Activated T-helper 1 cell treated with Interleukin-2 at 50 U/mL for 16 hours (primary cell): ENCODE data around the gene BCAS1.
"Not testable (repeated sequence)": the region's sequence is repeated elsewhere in the genome, so short reads cannot be mapped to it uniquely, and the experiment has no call there.

Source experiments
- DNase-seq: peaks from one replicate; pipeline ENCODE4 v3.0.0-alpha.2; 2020; ENCODE audit warnings: low read depth

BCAS1 gene

DNA sequence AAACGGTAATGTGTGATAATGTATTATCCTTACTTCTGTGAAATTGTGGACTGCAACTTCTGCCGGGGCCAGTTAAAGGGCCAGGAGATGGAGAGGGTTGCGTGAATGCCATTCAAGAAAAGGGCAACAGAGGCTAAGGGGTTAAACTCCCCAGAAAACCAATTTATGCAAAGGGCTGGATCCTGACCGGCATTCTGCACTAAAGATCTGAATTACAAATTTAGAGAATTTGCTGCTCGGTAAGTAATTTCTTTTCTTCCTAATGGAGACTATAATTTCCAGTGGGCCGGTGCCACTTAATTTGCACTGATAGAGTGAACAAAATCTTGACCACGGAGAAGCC lies 130.1 kb downstream of the BCAS1 start:
- DNase-seq, result no peak

DNA sequence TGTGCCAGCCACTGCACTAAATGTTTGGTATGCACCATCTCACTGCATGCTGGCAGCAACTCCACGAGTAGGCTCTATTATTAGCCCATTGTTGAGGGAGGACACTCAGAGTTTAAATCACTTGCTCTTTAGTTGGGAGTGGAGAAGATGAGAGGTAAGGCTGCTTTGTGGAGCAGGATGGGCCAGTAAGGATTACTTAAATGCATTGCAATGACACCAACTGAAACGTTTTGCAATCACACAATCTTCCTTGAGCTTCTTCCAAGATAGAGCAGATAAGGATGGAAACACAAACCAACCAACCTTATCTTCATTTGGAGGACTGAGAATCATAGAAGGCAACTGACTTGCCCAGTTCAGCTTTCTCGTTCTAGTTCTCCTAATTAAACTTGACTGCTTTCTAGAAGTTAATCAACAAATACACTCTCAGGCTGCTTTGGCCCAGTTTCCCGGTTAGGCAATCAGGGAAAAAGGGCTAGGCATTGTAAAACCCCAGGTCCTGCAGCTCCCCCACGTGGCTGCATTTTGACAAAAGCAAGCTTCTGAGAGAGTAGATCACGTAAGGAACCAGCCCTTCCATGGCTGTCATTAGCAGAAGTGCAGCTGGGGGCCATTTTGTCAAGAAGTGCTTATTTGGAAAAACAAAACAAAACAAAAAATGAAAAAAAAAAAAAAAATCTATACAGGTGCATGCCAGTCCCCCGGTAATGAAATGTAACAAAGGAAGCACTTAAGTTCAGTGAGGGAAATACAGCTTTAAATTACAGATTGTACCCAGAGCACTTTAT lies 130.6 kb downstream of the BCAS1 start:
- DNase-seq, result peak; percentile 26

- DNase-seq, result no peak
Observed at GRCh38 chr20:53939190-53939571, 131.2 kb downstream of the BCAS1 start.

DNA sequence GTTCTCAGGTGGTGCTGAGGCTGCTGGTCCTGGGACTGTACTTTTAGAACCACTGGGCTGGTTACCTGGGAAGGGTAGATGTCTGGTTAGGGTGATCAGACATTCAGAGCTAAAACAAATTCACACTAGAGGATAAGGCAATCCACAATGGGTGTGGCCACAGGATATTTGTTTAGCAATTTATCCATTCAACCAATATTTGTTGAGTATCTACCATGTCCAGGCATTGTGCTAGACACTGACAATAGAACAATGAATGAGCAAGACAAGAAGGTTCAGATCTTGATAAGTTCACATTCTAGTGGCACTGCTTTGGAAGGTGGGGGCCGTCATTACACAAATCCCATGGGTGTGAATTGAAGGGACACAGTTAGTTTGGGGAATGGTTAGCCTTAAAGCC lies 131.7 kb downstream of the BCAS1 start:
- DNase-seq, result no peak

GRCh38 chr20:53937929-53938367 lies 132.4 kb downstream of the BCAS1 start:
- DNase-seq, result no peak

GRCh38 chr20:53937339-53937741 lies 133.1 kb downstream of the BCAS1 start:
- DNase-seq, result no peak

DNA sequence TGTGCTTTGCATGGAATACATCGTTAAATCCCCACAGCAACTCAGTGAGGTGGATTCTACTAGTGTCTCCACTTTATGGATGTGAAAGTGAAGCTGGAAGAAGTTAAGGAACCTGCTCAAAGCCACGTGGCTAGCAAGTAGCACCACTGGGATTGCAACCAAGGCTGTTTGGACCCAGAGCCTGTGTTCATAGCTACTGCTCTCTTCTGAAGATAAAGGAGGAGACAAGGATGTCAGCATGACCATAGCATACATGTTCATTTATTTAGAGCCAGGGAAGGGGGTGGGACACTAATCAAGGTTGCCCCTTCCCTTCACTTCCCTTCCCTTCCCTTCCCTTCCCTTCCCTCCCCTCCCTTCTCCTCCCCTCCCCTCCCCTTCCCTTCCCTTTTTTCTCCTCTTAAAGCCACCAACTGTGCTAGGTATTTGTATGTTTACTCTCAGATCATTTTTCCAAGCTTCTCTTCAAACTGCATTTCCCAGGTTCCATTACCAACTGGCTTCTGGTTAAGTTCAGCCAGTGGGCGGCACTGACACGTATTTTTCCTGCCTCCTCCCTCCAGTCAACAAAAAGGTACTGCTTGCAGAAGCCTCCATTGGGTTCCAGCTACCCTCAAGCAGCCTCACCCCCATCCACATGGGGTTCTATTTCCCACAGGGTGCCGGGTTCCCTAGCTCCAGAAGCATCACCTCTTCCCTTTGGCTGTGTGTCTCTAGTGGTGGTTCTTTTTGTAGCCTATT lies 134.9 kb downstream of the BCAS1 start:
- no peak for DNase-seq

GRCh38 chr20:53934421-53935343 lies 135.7 kb downstream of the BCAS1 start:
- DNase-seq, result no peak

DNA sequence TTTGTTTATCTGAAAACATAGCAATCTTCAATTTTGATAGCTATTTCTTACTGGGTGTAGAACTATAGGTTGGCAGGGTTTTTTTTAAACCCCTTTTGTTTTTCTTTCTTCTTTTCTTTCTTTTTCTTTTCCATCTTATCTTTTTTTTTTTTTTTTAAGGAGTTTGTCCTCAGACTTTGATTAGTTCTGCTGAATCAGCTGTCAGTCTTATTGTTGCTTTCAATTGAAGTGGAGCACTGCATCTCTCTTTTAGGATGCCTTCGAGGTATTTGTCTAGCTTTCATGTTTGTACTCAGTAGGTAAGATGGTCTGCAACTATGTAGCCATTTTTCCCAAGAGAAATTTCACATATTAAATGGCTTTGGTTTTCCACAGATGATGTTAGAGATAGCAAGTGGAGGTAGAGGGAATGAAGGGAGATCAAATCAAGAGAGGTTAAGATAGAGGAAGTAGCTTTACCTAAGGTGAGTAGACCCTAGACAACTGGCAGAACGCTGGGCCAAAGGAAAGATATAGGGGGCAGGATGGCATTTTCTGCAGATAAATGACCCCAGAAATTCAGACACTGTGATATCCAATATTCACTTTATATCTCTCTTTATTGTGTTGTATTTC lies 137.1 kb downstream of the BCAS1 start:
- no peak for DNase-seq

- DNase-seq, result not testable (repeated sequence)
Observed at GRCh38 chr20:53932655-53933192, 137.7 kb downstream of the BCAS1 start.

DNA sequence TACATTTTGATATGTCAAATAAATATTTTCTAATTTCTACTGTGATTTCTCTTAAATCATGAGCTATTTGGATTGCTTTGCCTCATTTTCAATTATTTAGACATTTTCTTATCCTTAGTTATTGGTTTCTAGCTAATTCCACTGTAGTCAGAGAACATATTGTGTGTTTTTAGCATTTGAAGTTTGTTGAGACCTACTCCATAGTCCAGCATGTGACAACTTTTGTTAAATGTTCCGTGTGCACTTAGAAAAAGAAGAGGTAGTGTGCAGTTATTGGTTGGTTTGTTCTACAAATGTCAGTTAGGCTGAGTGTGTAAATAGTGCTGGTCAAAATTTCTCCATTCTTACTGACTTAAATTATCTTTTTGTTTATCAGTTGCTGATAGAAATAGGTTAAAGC lies 138.8 kb downstream of the BCAS1 start:
- DNase-seq, result no peak

DNA sequence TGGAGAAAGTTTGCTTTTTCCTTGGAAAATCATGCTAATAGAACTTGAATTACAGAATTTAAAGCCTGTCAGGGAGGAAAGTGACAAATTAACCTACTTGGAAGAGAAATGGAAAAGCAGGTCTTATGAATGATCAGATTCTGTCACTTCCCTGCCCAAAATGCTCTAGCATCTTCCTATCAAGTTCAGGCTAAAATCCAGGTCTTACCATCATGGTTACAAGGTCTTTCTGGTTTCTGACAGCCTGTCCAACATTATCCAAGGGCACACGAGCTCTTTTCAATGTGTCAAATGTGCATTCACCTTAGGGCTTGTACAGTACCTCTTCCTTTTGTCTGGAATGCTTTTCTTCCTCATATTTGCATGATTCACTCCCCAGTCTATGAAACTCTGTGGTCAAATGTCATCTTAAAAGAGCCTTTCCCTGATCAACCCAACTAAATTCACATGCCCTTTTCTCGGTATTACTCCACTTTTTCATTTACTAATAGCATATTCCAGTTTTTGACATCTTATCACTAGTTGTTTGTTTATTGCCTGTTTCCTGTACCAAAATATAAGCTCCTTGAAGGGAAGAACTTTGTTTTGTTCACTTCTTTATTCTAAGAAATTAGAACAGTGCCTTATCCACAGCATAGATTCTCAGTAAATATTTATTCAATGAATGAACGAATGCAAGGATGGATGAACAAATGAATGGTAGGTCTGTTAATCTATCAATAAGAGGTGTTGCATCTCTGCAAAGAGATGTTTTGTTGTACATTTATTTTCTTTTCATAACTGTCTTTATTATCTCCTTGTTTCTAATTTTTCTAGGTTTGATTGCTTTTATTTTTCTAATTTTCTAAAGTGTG lies 139.5 kb downstream of the BCAS1 start:
- no peak for DNase-seq

- DNase-seq, result no peak
Observed at GRCh38 chr20:53929974-53930650, 140.3 kb downstream of the BCAS1 start.

- no peak for DNase-seq
Observed at GRCh38 chr20:53929399-53929798, 141.0 kb downstream of the BCAS1 start.

- no peak for DNase-seq
Observed at GRCh38 chr20:53927990-53928389, 142.4 kb downstream of the BCAS1 start.

- DNase-seq, result no peak
Observed at GRCh38 chr20:53926428-53927028, 143.9 kb downstream of the BCAS1 start.

DNA sequence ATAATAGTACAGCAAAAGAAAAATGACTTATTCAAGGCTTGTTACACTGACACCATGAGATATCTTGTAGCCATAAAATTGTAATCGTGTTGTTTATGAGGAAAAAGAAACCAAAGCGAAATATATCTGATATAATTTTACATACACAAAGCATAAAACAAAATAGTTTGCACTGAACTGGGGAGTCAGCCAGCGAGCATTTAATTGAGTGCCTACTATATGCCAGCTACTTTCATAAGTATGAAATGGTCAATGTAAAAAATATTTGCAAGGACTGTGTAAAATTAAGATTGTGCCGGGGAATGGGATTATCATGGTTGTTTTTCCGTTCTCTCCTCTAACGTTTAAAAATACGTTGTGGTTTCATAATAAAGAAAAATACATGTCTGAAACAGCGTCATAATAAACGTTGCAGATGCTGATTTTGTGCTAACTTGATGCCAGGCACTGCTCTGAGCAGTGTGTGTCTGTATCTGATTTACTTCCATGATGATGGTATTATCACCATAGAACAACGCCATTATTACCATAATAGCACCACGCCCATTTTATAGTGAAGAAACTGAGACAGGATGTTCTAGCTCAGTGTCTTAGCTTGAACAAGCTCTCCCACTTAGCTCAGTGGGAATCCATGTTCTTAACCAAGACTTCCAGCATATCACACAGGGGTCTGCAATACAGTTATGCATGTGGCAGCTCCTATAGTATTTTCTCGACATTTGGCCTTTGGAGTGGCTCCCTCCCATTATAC lies 144.6 kb downstream of the BCAS1 start:
- DNase-seq, result no peak

DNA sequence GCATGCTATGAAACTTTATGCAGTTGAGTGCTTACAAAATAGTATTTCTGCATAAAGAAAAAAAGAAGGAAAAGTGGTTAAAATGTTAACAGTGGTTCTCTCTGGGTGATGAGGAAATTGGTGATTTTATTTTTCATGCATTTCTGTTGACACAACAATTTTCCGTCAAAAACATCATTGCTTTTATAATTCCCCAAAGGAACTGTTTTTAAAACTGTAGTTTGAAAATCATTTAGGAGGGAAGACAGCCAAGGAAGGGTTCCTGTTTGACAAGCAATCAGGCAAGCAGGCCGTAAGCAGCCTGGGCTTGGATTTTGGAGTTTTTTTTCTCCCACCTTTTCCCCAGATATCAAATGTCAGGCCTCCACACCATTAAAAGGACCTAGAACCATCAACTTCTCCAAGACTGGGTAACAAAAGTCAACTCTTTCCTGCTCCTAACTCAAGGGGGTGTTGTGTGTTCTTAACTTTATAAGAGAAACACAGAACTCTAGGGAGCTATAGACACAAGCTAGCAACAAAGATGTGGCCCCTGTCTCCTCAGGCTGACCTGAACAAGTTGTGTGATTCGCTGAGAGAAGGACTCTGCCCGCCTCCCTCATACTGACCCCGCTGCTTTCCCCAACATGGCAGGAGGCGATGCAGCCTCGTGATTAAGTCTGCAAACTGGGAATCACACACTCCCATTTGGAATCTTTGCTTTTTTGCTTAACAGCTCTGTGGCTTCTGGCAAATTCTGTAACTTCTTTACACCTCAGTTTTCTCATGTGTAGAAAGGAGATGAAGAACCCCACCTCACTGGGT lies 146.6 kb downstream of the BCAS1 start:
- DNase-seq, result no peak
